RWPE1 (cell line): Measurements from ENCODE around the gene PGBD1.
"Not testable (repeated sequence)": the region's sequence is repeated elsewhere in the genome, so short reads cannot be mapped to it uniquely, and the experiment has no call there.

Experiments used
- CTCF ChIA-PET: fragments of 350-600 bp; sonication (Branson Sonifier 250); formaldehyde crosslinking; extraction: SDS; loops from one replicate; lab custom pipeline; 2021; lab: Yijun Ruan, JAX
- POLR2A ChIA-PET: fragments of 400-600 bp; formaldehyde crosslinking; extraction: SDS; loops from one replicate; lab custom pipeline; 2020; ENCODE audit warnings: antibody characterized with exemption; ENCODE audit not compliant: low non-redundant PET; lab: Yijun Ruan, JAX
- DNase-seq: peaks from one replicate; pipeline ENCODE4 v3.0.0; 2012; ENCODE audit warnings: low spot score
- H3K27ac ChIP-seq: fragments of 450-650 bp; 2 replicates; pipeline ENCODE4 v1.5.1; 2017
- TF ChIP-seq, protein P1 (sequence below): fragments of 450-650 bp; conservative IDR thresholded peaks from 2 replicates; pipeline ENCODE4 v1.5.1; 2017; ENCODE audit warnings: low read depth, mild to moderate bottlenecking

The PGBD1 gene

GRCh38 chr6:28291573-28291972 is 10.2 kb downstream of the PGBD1 start:
- POLR2A ChIA-PET = no interaction called here
- no peak for DNase-seq
- H3K27ac ChIP-seq = no peak overlapping the region
- CTCF ChIA-PET = interaction anchor here (0.6 kb wide), 3 partner anchors 16 to 315 kb away, joined by 3 to 5 read pairs (median 3); no protein-coding TSS in a partner anchor
- TF ChIP-seq, protein P1, sequence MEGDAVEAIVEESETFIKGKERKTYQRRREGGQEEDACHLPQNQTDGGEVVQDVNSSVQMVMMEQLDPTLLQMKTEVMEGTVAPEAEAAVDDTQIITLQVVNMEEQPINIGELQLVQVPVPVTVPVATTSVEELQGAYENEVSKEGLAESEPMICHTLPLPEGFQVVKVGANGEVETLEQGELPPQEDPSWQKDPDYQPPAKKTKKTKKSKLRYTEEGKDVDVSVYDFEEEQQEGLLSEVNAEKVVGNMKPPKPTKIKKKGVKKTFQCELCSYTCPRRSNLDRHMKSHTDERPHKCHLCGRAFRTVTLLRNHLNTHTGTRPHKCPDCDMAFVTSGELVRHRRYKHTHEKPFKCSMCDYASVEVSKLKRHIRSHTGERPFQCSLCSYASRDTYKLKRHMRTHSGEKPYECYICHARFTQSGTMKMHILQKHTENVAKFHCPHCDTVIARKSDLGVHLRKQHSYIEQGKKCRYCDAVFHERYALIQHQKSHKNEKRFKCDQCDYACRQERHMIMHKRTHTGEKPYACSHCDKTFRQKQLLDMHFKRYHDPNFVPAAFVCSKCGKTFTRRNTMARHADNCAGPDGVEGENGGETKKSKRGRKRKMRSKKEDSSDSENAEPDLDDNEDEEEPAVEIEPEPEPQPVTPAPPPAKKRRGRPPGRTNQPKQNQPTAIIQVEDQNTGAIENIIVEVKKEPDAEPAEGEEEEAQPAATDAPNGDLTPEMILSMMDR = no peak

DNA sequence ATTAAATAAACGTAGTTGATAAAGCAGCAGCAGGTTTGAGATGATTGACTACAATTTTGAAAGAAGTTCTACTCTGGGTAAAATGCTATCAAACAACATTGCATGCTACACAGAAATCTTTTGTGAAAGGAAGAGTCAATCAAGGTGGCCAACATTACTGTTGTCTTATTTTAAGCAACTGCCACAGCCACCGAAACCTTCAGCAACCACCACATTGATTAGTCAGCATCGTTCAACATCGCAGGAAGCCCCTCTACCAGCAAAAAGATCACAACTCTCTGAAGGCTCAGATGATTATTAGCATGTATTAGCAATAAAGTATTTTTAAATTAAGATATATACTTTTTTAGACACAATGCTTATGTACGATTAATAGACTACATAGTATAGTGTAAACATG is 14.0 kb downstream of the PGBD1 start:
- DNase-seq = no peak
- H3K27ac ChIP-seq = no peak overlapping the region
- ChIA-PET POLR2A (no interaction called here), CTCF (no interaction called here)
- TF ChIP-seq, protein P1 = no peak

DNA sequence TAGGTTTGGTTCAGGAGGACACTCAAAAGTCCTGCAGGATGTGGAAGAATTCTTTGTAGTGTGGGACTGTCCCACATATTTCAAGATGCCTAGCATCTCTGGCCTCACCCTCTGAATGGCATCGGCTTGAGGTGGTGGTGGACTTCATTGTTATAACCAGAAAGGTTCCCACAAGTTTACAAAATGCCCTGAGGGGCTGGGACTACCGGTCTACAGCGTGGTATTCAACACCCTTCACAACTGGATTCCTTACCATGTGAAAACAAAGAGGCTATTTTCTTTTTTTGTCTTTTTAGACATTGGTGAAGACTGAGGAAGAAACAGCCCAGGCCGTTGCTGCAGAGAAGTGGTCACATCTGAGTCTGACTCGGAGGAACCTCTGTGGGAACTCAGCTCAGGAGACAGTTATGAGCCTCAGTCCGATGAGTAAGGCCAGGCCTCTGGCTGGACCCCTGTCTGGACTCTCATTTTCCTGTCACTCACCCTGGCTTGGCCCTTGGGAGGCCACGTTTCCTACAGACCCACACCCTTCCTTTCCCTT is 15.2 kb downstream of the PGBD1 start:
- ChIA-PET CTCF (no interaction called here), POLR2A (no interaction called here)

GRCh38 chr6:28303570-28303969 is 22.2 kb downstream of the PGBD1 start:
- TF ChIP-seq, protein P1 = no peak
- no peak for DNase-seq
- CTCF ChIA-PET = no interaction called here
- POLR2A ChIA-PET = no interaction called here
- H3K27ac ChIP-seq = no peak overlapping the region

More for the DNA sequence above, 15.2 kb downstream of the PGBD1 start:
- TF ChIP-seq, protein P1 = no peak
- DNase-seq = no peak
- H3K27ac ChIP-seq = no peak overlapping the region

DNA sequence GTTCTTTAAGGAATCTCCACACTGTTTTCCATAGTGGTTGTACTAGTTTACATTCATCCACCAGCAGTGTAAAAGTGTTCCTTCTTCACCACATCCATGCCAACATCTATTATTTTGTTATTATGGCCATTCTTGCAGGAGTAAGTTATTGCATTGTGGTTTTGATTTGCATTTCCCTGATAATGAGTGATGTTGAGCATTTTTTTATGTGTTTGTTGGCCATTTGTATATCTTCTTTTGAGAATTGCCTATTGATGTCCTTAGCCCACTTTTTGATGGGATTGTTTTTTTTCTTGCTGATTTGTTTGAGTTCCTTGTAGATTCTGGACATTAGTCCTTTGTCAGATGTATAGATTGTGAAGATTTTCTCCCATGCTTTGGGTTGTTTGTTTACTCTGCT is 25.0 kb downstream of the PGBD1 start:
- POLR2A ChIA-PET, CTCF ChIA-PET, H3K27ac ChIP-seq, DNase-seq: not testable (repeated sequence)

DNA sequence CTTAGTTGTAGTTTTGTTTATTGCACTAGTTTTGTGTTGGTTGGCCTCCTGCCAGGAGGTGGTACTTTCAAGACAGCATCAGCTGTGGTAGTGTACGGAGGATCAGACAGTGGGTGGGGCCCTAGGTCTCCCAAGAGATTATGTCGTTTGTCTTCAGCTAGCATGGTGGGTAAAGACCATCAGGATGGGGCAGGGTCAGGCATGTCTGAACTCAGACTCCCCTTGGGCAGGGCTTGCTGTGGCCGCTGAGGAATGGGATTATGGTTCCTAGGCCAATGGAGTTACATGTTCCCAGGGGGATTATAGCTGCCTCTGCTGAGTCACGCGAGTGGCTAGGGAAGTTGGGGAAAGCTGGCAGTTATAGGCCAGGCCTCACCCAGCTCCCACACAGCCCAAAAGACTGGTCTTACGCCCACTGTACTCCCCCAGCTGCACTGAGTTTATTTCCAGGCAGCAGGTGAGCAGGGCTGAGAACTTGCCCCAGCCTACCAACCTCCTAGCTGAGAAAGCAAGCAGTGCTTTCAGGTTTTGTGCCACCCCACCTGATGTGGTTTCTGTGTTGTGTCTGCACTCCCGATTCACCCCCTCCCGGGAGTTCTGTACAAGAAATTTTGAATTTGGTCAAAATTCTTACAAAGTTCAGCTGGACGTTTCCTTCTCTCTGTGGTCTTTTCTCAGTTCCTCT is 29.9 kb downstream of the PGBD1 start:
- ChIA-PET CTCF (no interaction called here), POLR2A (no interaction called here)
- DNase-seq = no peak
- H3K27ac ChIP-seq = no peak overlapping the region
- TF ChIP-seq, protein P1 = no peak

- ChIA-PET CTCF (no interaction called here), POLR2A (no interaction called here)
- no peak overlapping the region for H3K27ac ChIP-seq
- DNase-seq = no peak
- TF ChIP-seq, protein P1 = no peak
Measured at GRCh38 chr6:28312939-28313338, 31.6 kb downstream of the PGBD1 start.
